Peyer's patch (tissue), 4 donors: Measurements from ENCODE around the gene CCNYL1.

ENCODE experiments used
- POLR2A ChIP-seq, 2 donors: fragments of 450-650 bp; IDR thresholded peaks; one replicate each; pipeline ENCODE4 v1.5.1; 2017; ENCODE audit warnings: antibody characterized with exemption in 2 of 2, mild to moderate bottlenecking in 2 of 2, moderate library complexity in 2 of 2
- TF ChIP-seq, protein P1 (sequence below), 6 experiments: fragments of 450-650 bp in 4 of 6; fragments of 200-600 bp in 2 of 6; sonication (generic) in 1 of 6; IDR thresholded peaks; one replicate each; pipeline ENCODE4 v1.5.1; 2017 to 2019; ENCODE audit warnings: antibody characterized with exemption in 6 of 6, mild to moderate bottlenecking in 3 of 6, moderate library complexity in 1 of 6

DNA sequence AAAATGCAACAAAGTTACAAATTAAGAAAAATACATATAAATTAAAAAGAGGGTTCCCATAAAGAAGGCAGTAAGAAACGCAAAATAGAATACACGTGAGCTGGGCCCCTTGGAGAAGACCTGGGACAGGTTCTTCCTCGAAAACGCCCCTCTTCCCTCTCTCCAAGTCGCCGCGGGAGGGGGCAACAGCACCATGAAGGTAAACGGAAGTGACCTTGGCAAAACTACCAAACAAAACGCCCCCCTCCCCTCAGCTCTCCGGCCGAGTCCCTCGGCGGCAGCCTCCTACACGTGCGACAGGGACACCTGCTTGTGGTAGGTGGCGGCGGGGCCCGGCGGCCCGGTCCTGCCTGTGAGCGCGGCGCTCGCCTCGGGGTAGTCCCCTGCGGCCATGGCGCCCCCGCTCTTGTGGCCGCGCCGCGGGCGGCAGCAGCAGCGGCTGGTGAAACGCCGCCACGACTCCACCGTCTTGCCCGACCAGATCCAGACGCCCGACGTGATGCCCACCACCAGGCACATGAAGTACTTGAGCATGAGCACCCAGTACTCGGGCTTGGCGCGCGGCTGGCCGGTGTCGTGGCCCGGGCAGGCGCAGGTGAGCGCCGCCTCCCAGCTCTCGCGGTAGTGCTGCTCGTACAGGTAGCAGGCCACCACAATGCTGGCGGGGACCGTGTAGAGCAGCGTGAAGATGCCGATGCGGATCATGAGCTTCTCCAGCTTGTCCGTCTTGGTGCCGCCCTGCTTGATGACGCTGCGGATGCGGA is 55.4 kb downstream of the CCNYL1 start:
- TF ChIP-seq, protein P1, sequence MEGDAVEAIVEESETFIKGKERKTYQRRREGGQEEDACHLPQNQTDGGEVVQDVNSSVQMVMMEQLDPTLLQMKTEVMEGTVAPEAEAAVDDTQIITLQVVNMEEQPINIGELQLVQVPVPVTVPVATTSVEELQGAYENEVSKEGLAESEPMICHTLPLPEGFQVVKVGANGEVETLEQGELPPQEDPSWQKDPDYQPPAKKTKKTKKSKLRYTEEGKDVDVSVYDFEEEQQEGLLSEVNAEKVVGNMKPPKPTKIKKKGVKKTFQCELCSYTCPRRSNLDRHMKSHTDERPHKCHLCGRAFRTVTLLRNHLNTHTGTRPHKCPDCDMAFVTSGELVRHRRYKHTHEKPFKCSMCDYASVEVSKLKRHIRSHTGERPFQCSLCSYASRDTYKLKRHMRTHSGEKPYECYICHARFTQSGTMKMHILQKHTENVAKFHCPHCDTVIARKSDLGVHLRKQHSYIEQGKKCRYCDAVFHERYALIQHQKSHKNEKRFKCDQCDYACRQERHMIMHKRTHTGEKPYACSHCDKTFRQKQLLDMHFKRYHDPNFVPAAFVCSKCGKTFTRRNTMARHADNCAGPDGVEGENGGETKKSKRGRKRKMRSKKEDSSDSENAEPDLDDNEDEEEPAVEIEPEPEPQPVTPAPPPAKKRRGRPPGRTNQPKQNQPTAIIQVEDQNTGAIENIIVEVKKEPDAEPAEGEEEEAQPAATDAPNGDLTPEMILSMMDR (IDR thresholded peaks at IDR 0.05): no peak
- TF ChIP-seq POLR2A (IDR thresholded peaks at IDR 0.05): no peak
